AG08395 (cell line): ENCODE measurements around the gene MRGPRE.
"Not testable (repeated sequence)": the region's sequence is repeated elsewhere in the genome, so short reads cannot be mapped to it uniquely, and the experiment has no call there.

Experiments used
- DNase-seq: peaks from one replicate; pipeline ENCODE4 v3.0.0; 2012; ENCODE audit warnings: mixed read lengths, low spot score

Gene MRGPRE, protein sequence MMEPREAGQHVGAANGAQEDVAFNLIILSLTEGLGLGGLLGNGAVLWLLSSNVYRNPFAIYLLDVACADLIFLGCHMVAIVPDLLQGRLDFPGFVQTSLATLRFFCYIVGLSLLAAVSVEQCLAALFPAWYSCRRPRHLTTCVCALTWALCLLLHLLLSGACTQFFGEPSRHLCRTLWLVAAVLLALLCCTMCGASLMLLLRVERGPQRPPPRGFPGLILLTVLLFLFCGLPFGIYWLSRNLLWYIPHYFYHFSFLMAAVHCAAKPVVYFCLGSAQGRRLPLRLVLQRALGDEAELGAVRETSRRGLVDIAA

DNA sequence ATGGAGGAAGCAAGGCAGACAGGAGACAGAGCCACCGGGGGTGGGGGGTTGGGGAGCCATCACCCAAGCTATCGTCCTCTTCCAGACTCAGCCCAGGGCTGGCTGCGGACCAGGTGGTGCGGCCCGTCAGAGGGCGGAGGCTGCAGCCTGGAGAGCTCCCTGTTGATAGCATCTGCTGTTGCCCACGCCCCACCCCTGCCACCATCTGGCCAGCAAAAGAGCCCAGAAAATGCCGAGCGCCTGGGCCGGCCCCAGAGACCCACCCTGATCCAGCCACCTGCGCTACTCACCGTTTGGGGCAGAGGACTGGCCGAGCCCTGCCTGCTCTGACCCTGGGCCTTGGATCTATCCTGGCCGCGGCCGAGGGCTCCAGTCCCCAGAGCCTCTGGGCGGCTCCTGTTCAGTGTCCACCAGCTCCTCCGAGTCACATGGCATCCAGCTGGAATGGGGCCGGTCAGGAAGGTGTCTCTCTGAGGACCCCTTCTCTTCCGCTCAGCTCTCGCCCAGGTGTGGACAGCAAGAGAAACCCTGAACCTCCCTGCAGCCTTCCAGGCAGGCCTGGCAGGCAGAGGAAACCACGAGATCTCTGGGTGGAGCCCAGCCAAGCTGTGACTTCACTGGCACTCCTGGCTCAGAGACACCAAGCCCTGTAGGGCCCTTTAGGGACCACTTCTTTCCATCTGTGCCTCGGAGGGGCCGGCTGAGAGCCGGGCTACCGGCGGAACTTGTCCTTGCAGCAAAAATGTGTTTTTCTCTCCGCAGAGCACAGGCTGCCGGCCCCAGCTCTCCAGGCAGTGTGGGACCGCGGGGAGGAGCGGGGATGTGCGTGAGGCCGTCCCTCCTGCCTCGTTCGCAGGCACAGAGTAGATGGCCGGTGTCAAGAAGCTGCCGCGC lies at the start of gene MRGPRE:
Gene MRGPRE (minus strand): TSS at position 567 of the 894 bp plus-strand sequence. CDS start 3,618 bp downstream, outside the sequence.
- DNase-seq: peak; percentile 63

DNA sequence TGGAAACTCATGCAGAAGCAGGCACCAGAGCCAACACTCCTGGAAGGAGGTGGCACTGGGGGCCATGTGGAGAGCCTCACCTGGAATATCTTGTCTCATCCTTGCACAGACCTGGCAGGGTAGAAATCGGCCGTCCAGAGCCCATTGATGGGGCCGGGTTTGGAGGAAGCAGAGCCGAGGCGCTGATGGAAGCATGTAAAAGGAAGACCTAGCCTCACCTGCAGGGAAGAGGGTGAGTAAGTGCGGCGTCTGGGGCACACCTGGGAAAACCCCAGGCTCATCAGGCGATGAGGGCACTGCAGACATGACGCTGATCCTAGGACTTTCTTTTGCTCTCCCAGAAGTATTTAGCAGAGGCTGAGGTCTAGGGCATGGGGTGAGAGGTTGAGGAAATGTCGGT lies 48.9 kb upstream of the MRGPRE start:
- DNase-seq: not testable (repeated sequence)

- DNase-seq: not testable (repeated sequence)
Observed at GRCh38 chr11:3280662-3281061, 48.4 kb upstream of the MRGPRE start.

DNA sequence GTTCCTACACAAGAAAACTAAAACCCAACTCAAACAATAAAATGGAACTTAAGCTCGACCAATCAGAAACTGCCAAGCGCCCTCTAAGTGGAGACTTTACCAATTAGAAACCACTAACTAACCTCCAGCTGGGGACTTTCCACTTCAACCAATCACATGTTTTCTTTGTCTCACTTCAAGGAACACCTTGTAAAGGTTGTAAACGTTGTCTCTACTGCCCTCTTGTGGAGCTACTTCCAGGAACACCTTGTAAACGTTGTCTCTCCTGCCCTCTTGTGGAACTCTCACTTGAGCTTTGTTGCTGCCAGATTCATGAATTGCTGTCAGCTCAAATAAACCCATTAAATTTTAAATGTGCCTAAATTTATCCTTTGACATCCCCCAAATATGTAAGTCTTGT lies 46.7 kb upstream of the MRGPRE start:
- not testable (repeated sequence) for DNase-seq

DNA sequence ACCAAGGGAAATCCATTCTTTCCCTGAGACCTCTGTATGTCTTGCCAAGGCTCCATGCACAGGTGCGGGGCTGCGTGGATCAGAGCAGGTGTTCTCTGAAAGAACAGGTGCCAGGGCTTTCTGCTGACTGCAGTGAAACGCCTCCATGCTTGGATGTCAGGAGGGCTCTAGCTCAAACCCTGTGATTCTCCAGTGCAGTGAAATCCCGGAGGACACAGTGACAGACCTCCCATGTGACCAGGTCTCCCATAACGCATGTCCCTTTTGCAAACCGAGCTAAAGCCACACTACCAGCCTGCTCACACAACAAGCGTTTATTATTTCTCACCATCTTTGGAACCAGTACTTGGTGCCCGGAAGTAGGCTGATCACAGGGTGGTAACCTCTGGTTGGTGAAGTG lies 41.4 kb upstream of the MRGPRE start:
- DNase-seq: not testable (repeated sequence)

- DNase-seq: not testable (repeated sequence)
Observed at GRCh38 chr11:3262548-3262947, 30.3 kb upstream of the MRGPRE start.

DNA sequence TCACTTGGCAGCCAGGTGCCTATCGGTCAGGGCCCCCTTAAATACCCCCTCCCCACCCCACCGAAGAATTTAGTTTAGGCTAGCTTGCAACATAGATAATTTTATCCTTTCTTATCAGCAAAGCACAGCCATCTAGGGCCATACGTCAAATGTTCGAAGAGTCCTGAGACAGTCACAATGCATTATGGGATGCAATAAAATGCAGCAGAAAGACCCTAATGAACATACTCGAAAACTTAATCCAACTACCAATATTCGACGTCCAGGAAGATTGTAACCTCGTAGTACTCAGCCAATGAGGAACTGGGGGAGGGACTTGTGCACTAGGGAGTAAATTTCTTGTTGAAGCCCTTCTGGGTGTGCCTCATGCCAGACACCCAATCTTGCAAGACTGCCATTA lies 29.6 kb upstream of the MRGPRE start:
- not testable (repeated sequence) for DNase-seq

DNA sequence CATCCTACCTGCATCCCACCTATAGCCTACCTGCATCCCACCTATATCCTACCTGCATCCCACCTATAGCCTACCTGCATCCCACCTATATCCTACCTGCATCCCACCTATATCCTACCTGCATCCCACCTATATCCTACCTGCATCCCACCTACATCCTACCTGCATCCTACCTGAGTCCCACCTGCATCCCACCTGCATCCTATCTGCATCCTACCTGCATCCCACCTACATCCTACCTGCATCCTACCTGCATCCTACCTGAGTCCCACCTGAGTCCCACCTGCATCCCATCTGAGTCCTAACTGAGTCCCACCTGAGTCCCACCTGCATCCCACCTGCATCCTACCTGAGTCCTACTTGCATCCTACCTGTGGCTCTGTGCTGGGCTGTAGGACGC lies 25.3 kb upstream of the MRGPRE start:
- not testable (repeated sequence) for DNase-seq

DNA sequence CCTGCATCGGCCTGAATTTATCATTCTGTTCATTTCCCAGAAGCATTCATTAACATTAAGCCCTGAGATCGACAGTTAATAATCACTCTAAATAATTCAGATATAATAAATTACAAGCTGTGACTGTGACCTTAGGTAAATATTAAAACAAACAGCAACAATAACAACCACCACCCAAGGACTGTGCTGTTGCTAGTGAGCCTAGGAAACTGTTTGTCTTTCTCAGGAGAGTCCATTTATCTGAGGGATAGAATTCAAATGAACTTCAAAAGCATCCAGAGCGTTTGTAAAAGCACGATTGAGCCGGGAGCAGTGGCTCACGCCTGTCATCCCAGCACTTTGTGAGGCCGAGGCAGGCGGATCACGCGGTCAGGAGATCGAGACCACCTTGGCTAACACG lies 23.0 kb upstream of the MRGPRE start:
- not testable (repeated sequence) for DNase-seq

GRCh38 chr11:3254773-3255172 lies 22.6 kb upstream of the MRGPRE start:
- not testable (repeated sequence) for DNase-seq

- no peak for DNase-seq
Observed at GRCh38 chr11:3245071-3245470, 12.9 kb upstream of the MRGPRE start.

GRCh38 chr11:3243880-3244279 lies 11.7 kb upstream of the MRGPRE start:
- DNase-seq: no peak

GRCh38 chr11:3237119-3237518 lies 4.9 kb upstream of the MRGPRE start:
- DNase-seq: no peak

- DNase-seq: no peak
Observed at GRCh38 chr11:3234846-3235245, 2.6 kb upstream of the MRGPRE start.

GRCh38 chr11:3232956-3233355 lies 739 bp upstream of the MRGPRE start:
- no peak for DNase-seq

GRCh38 chr11:3231550-3231850 lies 717 bp downstream of the MRGPRE start:
- no peak for DNase-seq

DNA sequence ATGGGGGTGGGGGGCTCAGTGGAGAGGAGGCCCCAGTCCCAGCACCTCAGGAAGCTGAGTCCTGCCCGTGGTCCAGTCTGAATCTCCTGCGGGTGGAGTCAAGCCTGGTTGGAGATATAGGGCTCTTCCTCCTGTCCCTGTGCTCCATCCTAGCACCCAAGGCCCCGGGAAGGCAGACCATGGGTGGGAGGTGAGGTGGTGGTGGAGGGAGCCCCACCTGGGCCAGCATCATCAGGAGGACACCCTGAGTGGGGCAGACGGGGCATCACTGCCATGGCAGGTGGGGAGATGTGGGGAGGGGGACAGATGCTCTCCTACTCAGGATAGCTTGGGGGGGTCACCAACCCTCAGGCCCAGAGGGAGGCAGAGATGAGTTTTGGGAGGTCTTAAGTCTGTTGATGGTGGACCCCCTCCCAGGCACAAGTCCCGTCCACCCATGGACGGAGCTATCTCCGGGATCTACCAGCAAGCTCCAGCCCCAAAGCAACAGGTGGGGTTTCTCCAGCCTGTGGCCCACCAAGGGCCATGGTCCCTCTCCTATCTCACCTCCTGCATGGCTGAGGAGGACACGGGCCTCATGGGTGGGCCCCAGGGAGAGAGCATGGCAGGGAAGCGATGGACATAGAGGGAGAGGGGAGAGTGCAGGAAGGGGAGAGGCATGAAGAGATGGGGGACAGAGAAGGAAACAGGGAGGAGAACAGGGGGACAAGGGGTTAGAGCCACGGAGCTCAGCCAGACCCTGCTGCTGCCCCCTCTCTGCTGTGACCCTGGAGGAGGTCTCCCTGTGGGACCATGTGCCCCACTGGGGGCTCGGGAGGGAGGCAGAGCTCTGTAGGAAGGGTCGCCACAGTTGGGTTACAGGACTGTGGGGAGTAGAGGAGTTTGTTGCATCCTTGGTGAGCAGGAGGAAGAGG lies 1.3 kb downstream of the MRGPRE start:
- DNase-seq: no peak

- DNase-seq: no peak
Observed at GRCh38 chr11:3229673-3230630, 2.3 kb downstream of the MRGPRE start.

GRCh38 chr11:3228445-3228829 lies 3.8 kb downstream of the MRGPRE start:
- DNase-seq: no peak

DNA sequence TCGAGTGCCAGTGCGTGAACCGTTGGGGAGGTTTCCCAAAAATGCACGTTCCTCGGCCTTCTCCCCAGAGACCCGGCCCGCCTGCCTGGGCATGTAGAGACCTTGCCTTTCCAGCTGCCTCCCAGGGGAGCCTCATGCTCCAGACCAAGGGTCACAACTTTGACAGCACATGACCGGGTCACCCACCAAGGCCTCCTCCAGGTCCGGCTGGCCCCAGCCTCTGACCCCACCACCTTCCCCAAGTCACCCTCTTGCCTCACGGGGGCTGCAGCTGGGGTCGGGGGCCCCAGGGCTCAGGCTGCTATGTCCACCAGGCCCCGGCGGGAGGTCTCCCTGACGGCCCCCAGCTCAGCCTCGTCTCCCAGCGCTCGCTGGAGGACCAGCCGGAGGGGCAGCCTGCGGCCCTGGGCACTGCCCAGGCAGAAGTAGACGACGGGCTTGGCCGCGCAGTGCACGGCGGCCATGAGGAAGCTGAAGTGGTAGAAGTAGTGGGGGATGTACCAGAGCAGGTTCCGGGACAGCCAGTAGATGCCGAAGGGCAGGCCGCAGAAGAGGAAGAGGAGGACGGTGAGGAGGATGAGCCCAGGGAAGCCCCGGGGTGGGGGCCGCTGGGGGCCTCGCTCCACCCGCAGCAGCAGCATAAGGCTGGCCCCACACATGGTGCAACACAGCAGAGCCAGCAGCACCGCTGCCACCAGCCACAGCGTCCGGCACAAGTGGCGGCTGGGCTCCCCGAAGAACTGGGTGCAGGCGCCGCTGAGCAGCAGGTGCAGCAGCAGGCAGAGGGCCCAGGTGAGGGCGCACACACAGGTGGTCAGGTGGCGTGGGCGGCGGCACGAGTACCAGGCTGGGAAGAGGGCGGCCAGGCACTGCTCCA lies 4.4 kb downstream of the MRGPRE start:
- no peak for DNase-seq
